Stimulated activated CD4-positive, alpha-beta T cell treated with anti-CD3 and anti-CD28 coated beads, Interleukin-15, amount 100 ng/mL, for 1 hour (primary cell): Measurements from ENCODE around the gene PCGF6.
"Not testable (repeated sequence)": the region's sequence is repeated elsewhere in the genome, so short reads cannot be mapped to it uniquely, and the experiment has no call there.

Experiments used
- DNase-seq, 2 donors: peaks; one replicate each; pipeline ENCODE4 v3.0.0-alpha.2; 2020; ENCODE audit warnings: low read depth in 1 of 2, low spot score in 1 of 2

Gene PCGF6

DNA sequence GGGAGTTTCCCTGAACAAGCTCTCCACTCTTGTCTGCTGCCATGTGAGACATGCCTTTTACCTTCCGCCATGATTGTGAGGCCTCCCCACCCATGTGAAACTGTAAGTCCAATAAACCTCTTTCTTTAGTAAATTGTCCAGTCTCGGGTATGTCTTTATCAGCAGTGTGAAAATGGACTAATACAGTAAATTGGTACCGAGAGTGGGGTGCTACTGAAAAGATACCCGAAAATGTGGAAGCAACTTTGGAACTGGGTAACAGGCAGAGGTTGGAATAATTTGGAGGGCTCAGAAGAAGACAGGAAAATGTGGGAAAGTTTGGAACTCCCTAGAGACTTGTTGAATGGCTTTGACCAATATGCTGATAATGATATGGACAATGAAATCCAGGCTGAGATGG lies 92.0 kb downstream of the PCGF6 start:
- not testable (repeated sequence) for DNase-seq

DNA sequence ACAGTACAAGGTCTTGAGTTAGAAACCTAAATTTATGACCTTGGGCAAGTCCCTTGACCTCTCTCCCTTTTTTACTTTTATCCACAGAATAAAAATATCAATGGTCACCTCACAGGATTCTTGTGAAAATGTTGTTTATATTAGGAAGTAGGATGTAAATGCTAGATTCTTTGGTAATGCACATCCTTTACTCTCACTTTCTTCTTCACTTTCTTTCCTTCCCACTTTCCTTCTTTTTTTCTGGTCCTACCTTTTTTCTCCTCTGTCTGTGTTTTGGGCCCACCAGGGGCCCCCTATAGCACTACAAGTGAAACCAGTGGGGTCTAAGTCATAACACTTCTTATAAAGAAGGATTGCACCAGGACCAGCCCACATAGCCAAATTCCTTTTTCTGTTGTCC lies 93.1 kb downstream of the PCGF6 start:
- DNase-seq = no peak

DNA sequence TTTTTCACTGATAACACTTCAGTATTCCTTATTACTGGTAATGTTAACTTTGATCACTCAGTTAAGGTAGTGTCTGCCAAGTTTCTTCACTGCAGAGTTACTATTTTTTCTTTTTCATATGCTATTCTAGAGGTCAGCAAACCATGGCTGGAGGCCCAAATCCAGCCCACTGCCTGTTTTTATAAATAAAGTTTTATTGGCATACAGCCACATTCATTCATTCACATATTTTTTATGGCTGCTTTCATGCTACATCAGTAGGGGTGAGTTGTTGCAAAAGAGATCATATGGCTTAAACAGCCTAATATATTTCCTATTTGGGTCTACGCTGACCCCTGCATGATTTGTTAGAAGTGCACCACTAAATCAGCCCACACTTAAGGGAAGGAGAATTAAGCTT lies 94.3 kb downstream of the PCGF6 start:
- DNase-seq = no peak

GRCh38 chr10:103254538-103255325 lies 96.2 kb downstream of the PCGF6 start:
- DNase-seq = no peak

DNA sequence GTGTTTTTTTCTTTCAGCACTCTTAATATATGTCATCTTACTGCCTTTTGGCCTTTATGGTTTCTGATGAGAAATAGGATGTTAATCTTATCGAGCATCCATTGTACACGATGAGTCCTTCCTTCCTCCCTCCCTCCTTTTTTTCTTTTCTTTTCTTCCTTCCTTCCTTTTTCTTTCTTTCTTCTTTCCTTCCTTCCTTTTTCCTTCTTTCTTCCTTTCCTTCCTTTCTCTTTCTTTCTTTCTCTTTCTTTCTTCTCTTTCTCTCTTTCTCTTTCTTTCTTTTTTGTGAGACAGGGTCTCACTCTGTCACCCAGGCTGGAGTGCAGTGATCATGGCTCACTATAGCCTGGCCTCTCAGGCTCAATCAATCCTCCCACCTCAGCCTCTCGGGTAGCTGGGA lies 96.8 kb downstream of the PCGF6 start:
- no peak for DNase-seq
